HG03039 (cell line): Measurements from ENCODE around the gene SRMS.
A peak's percentile ranks its signal among the peaks of the same experiment; 100 is the strongest.
"Not testable (repeated sequence)": the region's sequence is repeated elsewhere in the genome, so short reads cannot be mapped to it uniquely, and the experiment has no call there.

ENCODE experiments used
- ATAC-seq: cut with Tn5 transposase; IDR thresholded peaks from one replicate; pipeline ENCODE4 v1.9.1; 2021; ENCODE audit warnings: mild to moderate bottlenecking, moderate library complexity; ENCODE audit not compliant: unreplicated experiment

SRMS gene

DNA sequence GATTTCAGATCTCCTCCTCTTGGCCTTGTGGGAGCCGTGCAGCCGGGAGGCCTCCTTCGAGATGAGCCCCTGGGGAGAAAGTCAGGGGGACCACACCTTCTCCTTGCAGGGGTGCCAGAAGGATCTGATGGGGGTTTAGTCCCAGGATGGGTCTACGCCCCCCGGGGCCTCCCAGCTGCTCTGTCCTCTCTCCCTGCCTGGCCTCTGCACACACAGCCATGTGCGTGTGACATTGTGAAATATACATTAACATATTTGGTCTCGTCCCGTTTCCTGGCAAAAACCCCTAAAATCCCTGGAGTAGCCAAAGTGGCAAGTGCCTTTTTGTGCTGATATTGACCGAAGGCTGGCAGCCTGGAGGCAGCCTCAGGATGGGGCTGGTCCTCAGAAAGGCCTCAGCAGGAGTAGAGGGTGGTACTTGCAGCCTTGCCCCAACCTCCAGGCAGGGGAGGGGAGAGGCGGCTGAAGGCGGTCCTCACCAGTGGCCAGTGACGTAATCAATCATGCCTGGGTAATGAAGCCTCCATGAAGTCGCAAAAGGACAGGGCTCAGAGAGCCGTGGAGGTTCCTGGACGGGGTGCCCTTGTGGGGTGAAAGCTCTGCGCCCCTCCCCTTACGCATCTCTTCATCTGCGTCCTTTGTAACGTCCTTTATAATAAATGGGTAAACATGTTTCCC, 31.6 kb upstream of the SRMS start:
- no peak for ATAC-seq

- no peak for ATAC-seq
Measured at GRCh38 chr20:63578224-63579016, 30.9 kb upstream of the SRMS start.

GRCh38 chr20:63577317-63577894, 29.9 kb upstream of the SRMS start:
- no peak for ATAC-seq

DNA sequence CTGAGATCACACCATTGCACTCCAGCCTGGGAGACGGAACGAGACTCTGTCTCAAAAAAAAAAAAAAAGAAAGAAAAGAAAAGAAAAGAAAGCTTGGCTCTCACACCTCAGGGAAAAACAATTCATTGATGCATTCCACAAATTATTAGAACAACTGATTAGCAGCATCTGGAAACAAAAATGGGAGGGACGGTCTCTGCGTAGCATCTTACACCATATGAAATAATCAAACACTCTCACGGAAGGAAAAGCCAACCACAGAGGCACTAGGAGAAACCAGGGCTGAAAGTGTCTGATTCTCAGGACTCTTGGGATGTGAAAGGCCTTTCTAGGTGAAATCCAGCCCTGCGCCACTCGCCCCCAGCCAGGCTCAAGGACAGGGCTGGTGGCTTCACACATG, 28.8 kb upstream of the SRMS start:
- ATAC-seq, result no peak

GRCh38 chr20:63574829-63575743, 27.5 kb upstream of the SRMS start:
- ATAC-seq, result no peak

DNA sequence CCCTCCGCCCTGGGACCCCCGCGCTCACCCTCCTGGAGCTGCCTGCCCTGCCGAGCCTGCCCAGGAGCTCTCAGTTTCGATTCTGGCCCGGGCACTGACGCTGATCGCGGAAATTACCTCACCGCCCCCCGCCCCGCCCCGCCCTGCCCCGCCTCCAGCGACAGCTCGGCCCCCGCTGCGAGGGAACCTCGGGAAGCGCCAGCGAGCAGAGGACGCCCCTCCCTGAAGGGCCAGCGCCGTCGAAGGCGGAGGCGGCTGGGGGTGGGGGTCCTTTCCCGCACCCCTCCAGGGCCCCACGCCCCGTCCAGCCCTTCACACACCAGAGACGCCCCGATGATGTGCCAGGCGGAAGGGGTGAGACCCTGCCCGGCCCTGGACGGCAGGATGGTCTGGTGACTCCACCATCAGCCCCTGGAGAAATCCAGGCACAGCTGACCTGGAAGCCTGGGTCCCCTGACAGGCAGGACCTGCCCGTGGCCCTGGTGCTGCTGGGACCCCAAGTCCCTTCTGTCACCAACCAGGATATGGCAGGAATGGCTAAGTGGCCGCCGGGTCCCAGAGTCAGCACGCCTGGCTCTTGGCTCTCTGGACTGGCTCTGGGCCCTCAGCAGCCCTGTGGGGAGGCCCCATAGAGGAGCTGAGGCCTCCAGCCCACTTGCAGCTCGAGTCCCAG, 26.7 kb upstream of the SRMS start, which contains the start of gene HELZ2:
Gene HELZ2 (minus strand): TSS at position 84 of the 673 bp plus-strand sequence. CDS start 1,854 bp downstream, outside the sequence.
- no peak for ATAC-seq

DNA sequence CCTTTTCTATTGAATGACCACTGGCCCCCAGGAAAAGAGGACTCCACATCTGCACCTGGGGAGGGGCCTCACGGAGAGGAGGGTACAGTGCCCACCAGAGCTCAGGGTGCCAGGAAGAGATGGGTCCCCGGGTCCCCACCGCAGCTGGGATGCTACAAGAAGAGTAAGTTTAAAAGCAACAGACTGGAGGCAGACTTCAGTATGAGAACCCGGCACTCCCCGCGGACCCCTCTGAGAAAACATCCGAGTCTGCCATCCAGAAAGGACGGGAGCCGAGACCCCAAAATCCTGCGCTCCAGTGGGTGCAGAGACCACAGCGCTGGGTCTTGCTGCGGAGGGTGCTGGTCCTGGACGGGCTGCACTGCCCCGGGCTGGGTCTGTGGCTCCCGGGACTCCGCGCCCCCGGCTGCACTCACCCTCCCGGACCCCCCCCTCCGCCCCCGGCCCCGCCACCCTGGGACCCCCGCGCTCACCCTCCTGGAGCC, 26.1 kb upstream of the SRMS start:
- no peak for ATAC-seq

GRCh38 chr20:63572788-63573646, 25.5 kb upstream of the SRMS start:
- no peak for ATAC-seq

DNA sequence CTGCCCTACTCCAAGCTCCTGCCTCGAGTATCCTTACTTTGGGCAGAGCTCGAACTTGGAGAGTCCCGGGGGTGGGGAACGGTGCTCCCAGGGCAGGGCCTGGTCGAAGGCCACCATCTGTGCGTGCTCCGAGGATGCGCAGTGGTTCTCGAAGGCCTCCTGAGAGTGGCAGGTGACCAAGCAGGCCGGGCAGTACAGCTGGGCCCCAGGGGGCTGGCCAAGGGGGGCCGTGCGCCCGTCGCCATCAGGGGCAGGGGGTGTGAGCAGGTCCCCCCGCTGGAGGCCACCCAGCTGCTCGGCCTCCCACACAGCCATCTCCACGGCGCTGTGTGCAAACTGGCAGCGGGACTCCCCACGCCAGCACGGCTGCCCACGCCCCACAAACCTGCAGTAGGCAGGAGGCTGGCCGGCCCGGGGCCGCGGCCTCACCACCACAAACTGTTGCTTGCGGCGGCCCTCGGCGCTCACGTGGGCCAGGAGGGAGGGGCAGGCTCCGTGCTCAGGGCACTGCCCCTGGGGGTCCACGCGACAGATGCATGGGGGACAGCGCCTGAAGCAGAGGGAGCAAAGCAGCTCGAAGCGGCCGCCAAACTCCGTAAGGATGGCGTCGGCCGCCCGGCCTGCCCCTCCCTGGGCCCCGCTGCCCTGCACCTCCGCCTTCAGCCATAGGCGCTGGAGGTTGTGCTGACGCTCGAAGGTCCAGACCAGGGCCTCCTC, 24.7 kb upstream of the SRMS start:
- no peak for ATAC-seq

DNA sequence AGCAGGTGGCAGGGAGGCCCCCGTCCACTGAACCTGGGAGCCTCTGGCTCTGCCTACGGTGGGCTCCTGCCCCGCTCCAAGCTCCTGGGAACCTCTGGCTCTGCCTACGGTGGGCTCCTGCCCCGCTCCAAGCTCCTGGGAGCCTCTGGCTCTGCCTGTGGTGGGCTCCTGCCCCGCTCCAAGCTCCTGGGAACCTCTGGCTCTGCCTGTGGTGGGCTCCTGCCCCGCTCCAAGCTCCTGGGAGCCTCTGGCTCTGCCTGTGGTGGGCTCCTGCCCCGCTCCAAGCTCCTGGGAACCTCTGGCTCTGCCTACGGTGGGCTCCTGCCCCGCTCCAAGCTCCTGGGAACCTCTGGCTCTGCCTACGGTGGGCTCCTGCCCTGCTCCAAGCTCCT, 23.5 kb upstream of the SRMS start:
- not testable (repeated sequence) for ATAC-seq

DNA sequence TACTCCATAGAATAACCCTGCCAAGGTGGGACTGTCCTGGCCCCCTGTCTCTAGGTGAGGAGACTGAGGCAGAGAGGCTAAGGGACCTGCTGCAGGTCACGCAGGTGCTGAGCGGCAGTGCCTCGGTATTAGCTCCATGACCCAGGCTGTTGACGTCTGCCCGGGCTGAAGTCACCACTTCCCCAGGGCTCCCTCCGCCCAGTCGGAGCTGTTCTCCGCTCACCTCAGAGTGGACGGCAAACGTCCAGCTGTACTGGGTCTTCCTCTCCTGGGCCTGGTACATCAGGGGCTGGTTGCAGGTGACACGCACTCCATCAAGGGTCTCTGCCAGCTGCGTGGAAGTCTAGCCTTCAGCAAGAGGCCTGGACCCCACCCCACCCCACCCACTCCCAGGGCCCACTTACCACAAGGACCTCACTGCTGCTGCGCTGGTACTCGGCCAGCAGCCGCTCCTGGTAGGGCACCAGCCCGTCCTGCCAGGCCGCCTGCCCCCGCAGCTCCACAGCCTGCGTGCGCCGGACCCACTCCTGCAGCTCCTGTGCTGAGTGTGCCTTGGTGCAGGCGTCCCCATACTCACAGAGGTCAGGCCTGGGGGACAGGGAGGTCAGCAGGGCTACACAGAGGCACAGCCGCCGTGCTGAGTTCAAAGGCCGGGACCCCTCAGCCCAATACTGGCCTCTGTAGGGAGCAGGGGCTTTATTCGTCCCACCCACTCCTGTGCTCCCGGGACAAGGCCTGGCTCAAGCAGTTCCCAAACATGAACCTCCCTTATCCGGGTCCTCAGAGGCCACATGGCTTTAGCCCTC, 22.9 kb upstream of the SRMS start:
- no peak for ATAC-seq

- no peak for ATAC-seq
Measured at GRCh38 chr20:63568986-63569949, 21.7 kb upstream of the SRMS start.

GRCh38 chr20:63568170-63568981, 20.8 kb upstream of the SRMS start:
- no peak for ATAC-seq

DNA sequence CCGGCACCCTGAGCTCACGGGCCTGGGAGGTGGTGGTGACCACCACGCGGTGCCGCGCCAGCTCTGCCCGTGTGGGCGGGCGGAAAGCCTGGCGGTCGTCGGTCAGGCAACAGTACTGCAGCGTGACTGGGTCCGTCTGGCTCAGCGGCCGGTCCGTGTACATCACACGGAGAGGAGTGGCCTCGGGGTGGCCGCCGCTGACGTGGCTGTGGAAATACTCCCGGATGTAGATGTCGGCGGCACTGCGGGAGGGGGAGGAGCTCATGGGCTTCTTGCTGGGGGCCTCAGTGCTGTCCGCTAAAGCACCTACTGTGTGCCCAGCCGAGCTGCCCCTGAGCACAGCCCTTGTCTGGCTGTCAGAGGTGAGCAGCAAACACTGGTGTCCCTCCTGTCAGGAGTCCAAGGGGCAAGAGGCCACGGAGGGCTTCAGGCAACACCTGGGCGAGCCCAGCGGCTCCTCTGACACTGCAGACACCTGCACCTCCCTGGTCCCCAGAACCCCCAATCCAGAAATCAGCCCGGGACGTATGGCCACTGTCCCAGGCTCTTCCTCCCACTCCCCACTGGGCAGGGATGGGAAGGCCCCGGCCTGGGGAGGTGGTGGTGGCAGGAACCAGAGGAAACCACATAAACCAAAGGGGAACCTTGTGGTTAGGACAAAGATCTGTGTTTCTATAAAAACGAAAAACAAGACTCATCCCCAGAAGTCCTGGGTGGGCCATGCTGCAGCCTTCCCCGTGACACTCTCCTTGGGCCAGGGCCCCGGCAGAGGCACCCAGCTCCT, 20.0 kb upstream of the SRMS start:
- ATAC-seq, result peak; percentile 50

DNA sequence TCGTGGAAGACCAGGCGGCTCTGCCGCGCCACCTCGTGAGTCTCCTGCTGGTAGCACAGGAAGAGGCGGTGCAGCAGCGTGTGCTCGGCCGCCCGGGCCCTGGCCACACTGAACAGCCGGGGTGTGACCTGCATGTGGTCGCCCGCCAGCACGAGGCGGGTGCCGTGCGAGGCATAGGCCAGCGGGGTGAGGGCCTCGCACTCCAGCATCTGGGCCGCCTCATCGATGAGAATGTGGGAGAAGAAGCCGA, 19.5 kb upstream of the SRMS start:
- ATAC-seq, result no peak
